CD4-positive, alpha-beta T cell treated with Interleukin-17A for 4 hours (primary cell): ENCODE data around the gene BFAR.
"Not testable (repeated sequence)": the region's sequence is repeated elsewhere in the genome, so short reads cannot be mapped to it uniquely, and the experiment has no call there.

Experiments
- DNase-seq: peaks from one replicate; pipeline ENCODE4 v3.0.0-alpha.2; 2020; ENCODE audit warnings: mixed read lengths

Gene BFAR

DNA sequence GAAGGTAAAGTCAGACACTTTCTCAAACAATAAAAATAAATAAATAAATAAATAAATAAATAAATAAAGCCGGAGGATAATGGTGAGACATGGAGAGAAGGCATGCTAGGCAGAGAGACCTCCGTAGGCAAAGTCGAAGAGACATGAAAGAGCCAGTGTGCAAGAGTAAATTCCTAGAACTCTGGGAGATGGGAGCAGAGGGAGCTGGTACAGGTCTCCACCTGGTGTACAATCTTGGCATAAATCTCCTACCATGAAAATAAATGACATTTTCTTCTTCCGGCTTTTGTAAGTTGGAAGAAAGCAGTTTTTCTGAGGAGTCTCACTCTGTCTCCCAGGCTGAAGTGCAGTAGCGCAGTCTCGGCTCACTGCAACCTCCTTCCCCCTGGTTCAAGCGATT is 69.1 kb downstream of the BFAR start:
- not testable (repeated sequence) for DNase-seq

GRCh38 chr16:14702672-14703071 is 69.9 kb downstream of the BFAR start:
- not testable (repeated sequence) for DNase-seq

DNA sequence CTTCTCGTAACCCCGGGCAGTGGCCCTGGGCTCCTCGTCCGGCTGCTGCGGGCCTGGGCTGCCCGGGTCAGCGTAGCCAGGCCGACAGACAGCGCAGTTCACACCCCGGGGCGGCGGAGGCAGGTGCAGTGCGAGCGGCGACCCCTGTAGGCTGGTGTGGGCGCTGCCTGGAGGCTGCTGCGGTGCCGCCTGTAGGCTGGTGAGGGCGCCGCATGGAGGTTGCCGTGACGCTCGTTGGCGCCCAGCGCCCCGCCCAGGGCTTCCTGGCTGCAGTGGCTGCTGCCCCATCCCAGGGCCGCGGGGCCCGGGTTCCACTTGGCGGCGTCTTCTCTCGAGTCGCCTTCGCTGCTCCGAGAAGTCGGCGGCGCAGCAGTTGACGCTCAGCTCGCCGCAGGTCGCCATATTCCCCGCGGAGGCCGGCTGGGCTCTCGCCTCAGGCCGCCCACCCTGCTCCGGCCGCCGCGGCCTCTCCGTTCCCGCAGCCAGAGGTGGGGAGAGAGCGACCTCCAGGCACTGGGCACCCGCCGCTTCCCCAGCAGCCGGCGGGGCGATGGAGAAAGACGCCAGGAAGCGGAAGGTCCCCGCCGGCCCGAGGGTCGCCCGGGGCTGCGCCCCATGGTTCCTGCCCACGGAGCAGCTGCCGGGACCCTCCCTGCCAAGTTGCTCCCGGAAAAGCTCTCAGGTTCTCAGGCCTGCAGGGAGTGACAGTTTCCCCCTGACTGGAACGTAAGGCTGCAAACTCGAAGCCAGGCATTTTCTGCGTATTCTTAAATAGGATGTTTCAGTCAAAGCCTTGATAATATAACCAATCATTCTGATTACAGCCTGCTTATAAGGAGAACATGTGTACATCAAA is 70.6 kb downstream of the BFAR start, which contains the start of gene NPIPA3:
Gene NPIPA3 (plus strand): TSS at position 256 of the 856 bp plus-strand sequence. CDS start 5,533 bp downstream, outside the sequence.
- not testable (repeated sequence) for DNase-seq
